HEK293T (cell line): ENCODE results near the gene MACROD2.

Experiments used
- ARNT ChIP-seq: fragments of 450-650 bp; IDR thresholded peaks from 2 replicates; pipeline ENCODE4 v1.6.1; 2017; ENCODE audit warnings: mild to moderate bottlenecking
- BHLHE40 ChIP-seq: fragments of 450-650 bp; IDR thresholded peaks from 2 replicates; pipeline ENCODE4 v1.6.1; 2016; ENCODE audit warnings: mild to moderate bottlenecking, moderate library complexity, borderline replicate concordance
- ELF4 ChIP-seq: fragments of 450-650 bp; IDR thresholded peaks from 2 replicates; pipeline ENCODE4 v1.6.1; 2017; ENCODE audit warnings: antibody characterized with exemption
- FOXA1 ChIP-seq: fragments of 450-650 bp; IDR thresholded peaks from 2 replicates; pipeline ENCODE4 v1.6.1; 2016; ENCODE audit warnings: mild to moderate bottlenecking
- FOXK2 ChIP-seq: fragments of 450-650 bp; IDR thresholded peaks from 2 replicates; pipeline ENCODE4 v1.6.1; 2016; ENCODE audit warnings: mild to moderate bottlenecking
- FOXM1 ChIP-seq: fragments of 450-650 bp; IDR thresholded peaks from 2 replicates; pipeline ENCODE4 v1.6.1; 2017; ENCODE audit warnings: mild to moderate bottlenecking, borderline replicate concordance
- HDGF ChIP-seq: fragments of 450-650 bp; IDR thresholded peaks from 2 replicates; pipeline ENCODE4 v1.6.1; 2017; ENCODE audit warnings: antibody characterized with exemption, borderline replicate concordance
- L3MBTL2 ChIP-seq: fragments of 450-650 bp; conservative IDR thresholded peaks from 2 replicates; pipeline ENCODE4 v1.6.1; 2016; ENCODE audit warnings: mild to moderate bottlenecking
- NFRKB ChIP-seq: fragments of 450-650 bp; IDR thresholded peaks from 2 replicates; pipeline ENCODE4 v1.6.1; 2016; ENCODE audit warnings: mild to moderate bottlenecking, moderate library complexity
- SUZ12 ChIP-seq: fragments of 450-650 bp; IDR thresholded peaks from 2 replicates; pipeline ENCODE4 v1.6.1; 2016; ENCODE audit warnings: mild to moderate bottlenecking
- TARDBP ChIP-seq: fragments of 450-650 bp; IDR thresholded peaks from 2 replicates; pipeline ENCODE4 v1.6.1; 2016
- ZNF384 ChIP-seq: fragments of 450-650 bp; IDR thresholded peaks from 2 replicates; pipeline ENCODE4 v1.6.1; 2016
- TF ChIP-seq, protein P1 (sequence below): fragments of 450-650 bp; IDR thresholded peaks from 2 replicates; pipeline ENCODE4 v1.6.1; 2016

GRCh38 chr20:14343491-14344065 lies 348.3 kb downstream of the MACROD2 start:
- TF ChIP-seq SUZ12: no peak
- TF ChIP-seq HDGF: no peak
- TF ChIP-seq FOXM1: no peak
- no peak for TF ChIP-seq BHLHE40
- no peak for TF ChIP-seq ELF4
- TF ChIP-seq FOXA1: no peak
- TF ChIP-seq FOXK2: no peak
- no peak for TF ChIP-seq ZNF384
- TF ChIP-seq, protein P1, sequence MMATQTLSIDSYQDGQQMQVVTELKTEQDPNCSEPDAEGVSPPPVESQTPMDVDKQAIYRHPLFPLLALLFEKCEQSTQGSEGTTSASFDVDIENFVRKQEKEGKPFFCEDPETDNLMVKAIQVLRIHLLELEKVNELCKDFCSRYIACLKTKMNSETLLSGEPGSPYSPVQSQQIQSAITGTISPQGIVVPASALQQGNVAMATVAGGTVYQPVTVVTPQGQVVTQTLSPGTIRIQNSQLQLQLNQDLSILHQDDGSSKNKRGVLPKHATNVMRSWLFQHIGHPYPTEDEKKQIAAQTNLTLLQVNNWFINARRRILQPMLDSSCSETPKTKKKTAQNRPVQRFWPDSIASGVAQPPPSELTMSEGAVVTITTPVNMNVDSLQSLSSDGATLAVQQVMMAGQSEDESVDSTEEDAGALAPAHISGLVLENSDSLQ: no peak
- TF ChIP-seq L3MBTL2: no peak
- TF ChIP-seq NFRKB: no peak
- no peak for TF ChIP-seq TARDBP
- TF ChIP-seq ARNT: no peak
